ENCODE data around the gene DOC2A. TPM values are rescaled to one million over a fixed set of nuclear protein-coding genes. Genes with fewer than 3 reads are reported as not detected.

The DOC2A gene
- total and polyA plus RNA-seq, 8 donors = 0.77 to 5.1 (median 2.9) TPM

GRCh38 chr16:30032083-30032819 is 21.4 kb upstream of the DOC2A start:
- no peak overlapping the region for H3K4me3 ChIP-seq
- intact Hi-C loops (cut with DNase I) = no loop called here
- TF ChIP-seq CTCF (IDR thresholded peaks at IDR 0.05) = peak; percentile 61 to 77
- H3K36me3 ChIP-seq = no peaks in the 10 kb centered on the region
- no peak overlapping the region for H3K27ac ChIP-seq
- peaks cover 34 to 89% of the 10 kb centered on the region in 2 donors for H3K27me3 ChIP-seq
- no peaks in the 10 kb centered on the region for H3K9me3 ChIP-seq
- H3K4me1 ChIP-seq = peaks cover 0 to 9% of the 10 kb centered on the region in 2 donors
- DNase-seq (peak in 3 of 4 donors; percentile 6 to 50 (median 24)), ATAC-seq (peak; percentile 72)

GRCh38 chr16:30031477-30031918 is 20.7 kb upstream of the DOC2A start:
- ATAC-seq = no peak
- Histone ChIP-seq H3K9me3 (no peaks in the 10 kb centered on the region), H3K27ac (no peak overlapping the region), H3K4me1 (peaks cover 0 to 9% of the 10 kb centered on the region in 2 donors), H3K4me3 (no peak overlapping the region), H3K36me3 (no peaks in the 10 kb centered on the region), H3K27me3 (peaks cover 34 to 97% of the 10 kb centered on the region in 2 donors)
- intact Hi-C loops (cut with DNase I) = no loop called here
- DNase-seq = peak in 1 of 4 donors; percentile 30
- TF ChIP-seq CTCF (IDR thresholded peaks at IDR 0.05) = no peak

- DNase-seq (peak in 1 of 4 donors; percentile 76), ATAC-seq (no peak)
- no peaks in the 10 kb centered on the region for H3K36me3 ChIP-seq
- intact Hi-C loops (cut with DNase I) = no loop called here
- peaks cover 0 to 9% of the 10 kb centered on the region in 2 donors for H3K4me1 ChIP-seq
- no peak within 1 kb of the TSS for H3K27ac ChIP-seq
- H3K4me3 ChIP-seq = no peak within 1 kb of the TSS
- H3K27me3 ChIP-seq = peaks cover 34 to 100% of the 10 kb centered on the region in 2 donors
- no peak for TF ChIP-seq CTCF (IDR thresholded peaks at IDR 0.05)
- H3K9me3 ChIP-seq = no peaks in the 10 kb centered on the region
These were observed 20.1 kb upstream of the DOC2A start, which contains the start of gene TLCD3B for GRCh38 chr16:30030841-30031413. Gene TLCD3B, minus strand, starts transcription at chr16:30031271. Its CDS starts 744 bp downstream, at chr16:30030527.

GRCh38 chr16:30030011-30030685 is 19.3 kb upstream of the DOC2A start:
- H3K27me3 ChIP-seq = peaks cover 34 to 100% of the 10 kb centered on the region in 2 donors

More at GRCh38 chr16:30030011-30030685, 19.3 kb upstream of the DOC2A start:
- Histone ChIP-seq H3K36me3 (no peaks in the 10 kb centered on the region), H3K27ac (no peak overlapping the region), H3K9me3 (no peaks in the 10 kb centered on the region), H3K4me1 (peaks cover 0 to 9% of the 10 kb centered on the region in 2 donors), H3K4me3 (no peak overlapping the region)
- intact Hi-C loops (cut with DNase I) = no loop called here
- ATAC-seq = no peak
- DNase-seq = no peak
- TF ChIP-seq CTCF (IDR thresholded peaks at IDR 0.05) = no peak

Data from left lung (tissue), 10 donors.